ENCODE results near the gene PPP1R1A. TPM values are rescaled to one million over a fixed set of nuclear protein-coding genes. Genes with fewer than 3 reads are reported as not detected.

The PPP1R1A gene
- total RNA-seq, 1 donor: 0.36 TPM

- Histone ChIP-seq H3K36me3 (ENCODE audit: insufficient read depth, low read length) (no peaks in the 10 kb centered on the region), H3K27me3 (ENCODE audit: insufficient read depth, low read length) (peaks cover 14% of the 10 kb centered on the region), H3K4me2 (ENCODE audit: insufficient read depth, low read length) (no peak overlapping the region), H3K27ac (ENCODE audit: low read depth, low read length) (no peak overlapping the region), H3K4me3 (ENCODE audit: insufficient read depth, low read length) (no peak overlapping the region), H3K4me1 (ENCODE audit: insufficient read depth, low read length) (no peaks in the 10 kb centered on the region), H3K9me3 (ENCODE audit: low read depth, low read length) (no peaks in the 10 kb centered on the region), H2AFZ (ENCODE audit: low read length) (no peak overlapping the region), H4K20me1 (ENCODE audit: insufficient read depth, low read length) (no peaks in the 10 kb centered on the region), H3K79me2 (ENCODE audit: insufficient read depth, low read length) (no peaks in the 10 kb centered on the region)
- TF ChIP-seq CTCF (IDR thresholded peaks at IDR 0.05; ENCODE audit: extremely low read depth, low read depth, low read length): no peak
- no peak for DNase-seq (ENCODE audit: insufficient read length, low spot score, missing footprints)
Observed at GRCh38 chr12:54598970-54599369, 10.5 kb upstream of the PPP1R1A start.

GRCh38 chr12:54596526-54596946, 8.1 kb upstream of the PPP1R1A start:
- Histone ChIP-seq H3K4me3 (ENCODE audit: insufficient read depth, low read length) (no peak overlapping the region), H3K36me3 (ENCODE audit: insufficient read depth, low read length) (no peaks in the 10 kb centered on the region), H3K27ac (ENCODE audit: low read depth, low read length) (no peak overlapping the region), H3K9me3 (ENCODE audit: low read depth, low read length) (no peaks in the 10 kb centered on the region), H2AFZ (ENCODE audit: low read length) (no peak overlapping the region), H3K4me1 (ENCODE audit: insufficient read depth, low read length) (no peaks in the 10 kb centered on the region), H3K79me2 (ENCODE audit: insufficient read depth, low read length) (no peaks in the 10 kb centered on the region), H3K4me2 (ENCODE audit: insufficient read depth, low read length) (no peak overlapping the region), H4K20me1 (ENCODE audit: insufficient read depth, low read length) (no peaks in the 10 kb centered on the region), H3K27me3 (ENCODE audit: insufficient read depth, low read length) (peaks cover 16% of the 10 kb centered on the region)
- DNase-seq (ENCODE audit: insufficient read length, low spot score, missing footprints): peak; percentile 92
- TF ChIP-seq CTCF (IDR thresholded peaks at IDR 0.05; ENCODE audit: extremely low read depth, low read depth, low read length): peak; percentile 97

- H3K4me2 ChIP-seq (ENCODE audit: insufficient read depth, low read length): no peak overlapping the region
- DNase-seq (ENCODE audit: insufficient read length, low spot score, missing footprints): no peak
- H3K27me3 ChIP-seq (ENCODE audit: insufficient read depth, low read length): peaks cover 16% of the 10 kb centered on the region
- no peak for TF ChIP-seq CTCF (IDR thresholded peaks at IDR 0.05; ENCODE audit: extremely low read depth, low read depth, low read length)
- no peaks in the 10 kb centered on the region for H3K9me3 ChIP-seq (ENCODE audit: low read depth, low read length)
- no peaks in the 10 kb centered on the region for H3K4me1 ChIP-seq (ENCODE audit: insufficient read depth, low read length)
- no peaks in the 10 kb centered on the region for H3K36me3 ChIP-seq (ENCODE audit: insufficient read depth, low read length)
- no peaks in the 10 kb centered on the region for H4K20me1 ChIP-seq (ENCODE audit: insufficient read depth, low read length)
- no peak overlapping the region for H3K4me3 ChIP-seq (ENCODE audit: insufficient read depth, low read length)
- no peaks in the 10 kb centered on the region for H3K79me2 ChIP-seq (ENCODE audit: insufficient read depth, low read length)
- no peak overlapping the region for H2AFZ ChIP-seq (ENCODE audit: low read length)
- H3K27ac ChIP-seq (ENCODE audit: low read depth, low read length): no peak overlapping the region
Observed at GRCh38 chr12:54595471-54595870, 7.0 kb upstream of the PPP1R1A start.

GRCh38 chr12:54593725-54594124, 5.3 kb upstream of the PPP1R1A start:
- no peak for TF ChIP-seq CTCF (IDR thresholded peaks at IDR 0.05; ENCODE audit: extremely low read depth, low read depth, low read length)

More at GRCh38 chr12:54593725-54594124, 5.3 kb upstream of the PPP1R1A start:
- DNase-seq (ENCODE audit: insufficient read length, low spot score, missing footprints): no peak
- Histone ChIP-seq H3K4me2 (ENCODE audit: insufficient read depth, low read length) (no peak overlapping the region), H3K27ac (ENCODE audit: low read depth, low read length) (no peak overlapping the region), H3K27me3 (ENCODE audit: insufficient read depth, low read length) (peaks cover 27% of the 10 kb centered on the region), H3K36me3 (ENCODE audit: insufficient read depth, low read length) (no peaks in the 10 kb centered on the region), H3K79me2 (ENCODE audit: insufficient read depth, low read length) (no peaks in the 10 kb centered on the region), H3K4me3 (ENCODE audit: insufficient read depth, low read length) (no peak overlapping the region), H2AFZ (ENCODE audit: low read length) (no peak overlapping the region), H3K4me1 (ENCODE audit: insufficient read depth, low read length) (no peaks in the 10 kb centered on the region), H3K9me3 (ENCODE audit: low read depth, low read length) (no peaks in the 10 kb centered on the region), H4K20me1 (ENCODE audit: insufficient read depth, low read length) (no peaks in the 10 kb centered on the region)
